Neural progenitor cell (in vitro differentiated cells): ENCODE data around the gene FAM107A. TPM values are rescaled to one million over a fixed set of nuclear protein-coding genes. Genes with fewer than 3 reads are reported as not detected.

ENCODE experiments used
- DNase-seq: peaks from one replicate; pipeline ENCODE4 v3.0.0-alpha.2; 2016; ENCODE audit warnings: low spot score
- H2AFZ ChIP-seq: fragments of 200-600 bp; sonication (generic); replicated peaks from 2 replicates; pipeline ENCODE4 v1.6.1; 2016; ENCODE audit warnings: antibody characterized with exemption
- H3F3A ChIP-seq: fragments of 200-600 bp; sonication (generic); 2 replicates; pipeline ENCODE4 v1.6.1; 2016; ENCODE audit warnings: antibody characterized with exemption, low read depth
- H3K27ac ChIP-seq: fragments of 200-600 bp; sonication (generic); 2 replicates; pipeline ENCODE4 v1.5.1; 2016; ENCODE audit warnings: mild to moderate bottlenecking
- H3K27me3 ChIP-seq: fragments of 200-600 bp; sonication (generic); 2 replicates; pipeline ENCODE4 v1.6.1; 2016; ENCODE audit warnings: mild to moderate bottlenecking, moderate library complexity
- H3K36me3 ChIP-seq: fragments of 200-600 bp; sonication (generic); 2 replicates; pipeline ENCODE4 v1.5.1; 2016
- H3K4me1 ChIP-seq: fragments of 200-600 bp; sonication (generic); 2 replicates; pipeline ENCODE4 v1.6.1; 2016; ENCODE audit warnings: mixed run types
- H3K4me2 ChIP-seq: fragments of 200-600 bp; sonication (generic); 2 replicates; pipeline ENCODE4 v1.6.1; 2016
- H3K4me3 ChIP-seq: fragments of 200-600 bp; sonication (generic); 2 replicates; pipeline ENCODE4 v1.5.1; 2016
- H3K79me2 ChIP-seq: fragments of 200-600 bp; sonication (generic); 2 replicates; pipeline ENCODE4 v1.6.1; 2016; ENCODE audit warnings: low read depth
- H3K9ac ChIP-seq: fragments of 200-600 bp; sonication (generic); 2 replicates; pipeline ENCODE4 v1.6.1; 2016
- H3K9me3 ChIP-seq: fragments of 200-600 bp; sonication (generic); 2 replicates; pipeline ENCODE4 v1.5.1; 2016; ENCODE audit warnings: low read depth
- H4K20me1 ChIP-seq: fragments of 200-600 bp; sonication (generic); 2 replicates; pipeline ENCODE4 v1.6.1; 2016; ENCODE audit warnings: low read depth
- H3K27ac Mint-ChIP-seq: 3 replicates; pipeline ENCODE4 v1.8.0; 2021; ENCODE audit warnings: mixed read lengths
- H3K27me3 Mint-ChIP-seq: 2 replicates; pipeline ENCODE4 v1.8.0; 2022; ENCODE audit warnings: low read depth, mild to moderate bottlenecking, inconsistent platforms, moderate library complexity, mixed read lengths; ENCODE audit not compliant: insufficient read depth
- H3K36me3 Mint-ChIP-seq: 3 replicates; pipeline ENCODE4 v1.8.0; 2021; ENCODE audit warnings: mixed read lengths
- H3K4me1 Mint-ChIP-seq: 3 replicates; pipeline ENCODE4 v1.8.0; 2021; ENCODE audit warnings: mixed read lengths
- H3K4me3 Mint-ChIP-seq: 3 replicates; pipeline ENCODE4 v1.8.0; 2021; ENCODE audit warnings: mild to moderate bottlenecking, moderate library complexity, mixed read lengths
- H3K9me3 Mint-ChIP-seq: 3 replicates; pipeline ENCODE4 v1.8.0; 2020; ENCODE audit warnings: mixed read lengths
- CTCF ChIP-seq: fragments of 200-600 bp; sonication (generic); IDR thresholded peaks from 2 replicates; pipeline ENCODE4 v1.5.1; 2017; ENCODE audit warnings: antibody characterized with exemption, mild to moderate bottlenecking
- EZH2 ChIP-seq: fragments of 200-600 bp; sonication (generic); IDR thresholded peaks from 2 replicates; pipeline ENCODE4 v1.6.1; 2017; ENCODE audit warnings: antibody characterized with exemption, mild to moderate bottlenecking, moderate library complexity
- EZH2phosphoT487 ChIP-seq: fragments of 200-600 bp; sonication (generic); IDR thresholded peaks from 2 replicates; pipeline ENCODE4 v1.6.1; 2017; ENCODE audit warnings: antibody characterized with exemption
- total RNA-seq: library from RNA; depleted of rRNA; stranded (reverse); fragments of >200 nt; gene quantifications from 2 replicates; pipeline ENCODE4 v1.2.3, GENCODE V29; 2015; ENCODE audit warnings: low replicate concordance

FAM107A gene
- total RNA-seq, 1 donor from 2014 or later = 0.11 TPM

- H3K9ac ChIP-seq = no peak overlapping the region
- no peaks in the 10 kb centered on the region for H4K20me1 ChIP-seq
- peaks cover 5% of the 10 kb centered on the region for H3K27me3 Mint-ChIP-seq
- H3F3A ChIP-seq = no peaks in the 10 kb centered on the region
- TF ChIP-seq CTCF (no peak), EZH2phosphoT487 (no peak), EZH2 (no peak)
- no peaks in the 10 kb centered on the region for H3K9me3 ChIP-seq
- H3K4me3 ChIP-seq = no peak overlapping the region
- H3K79me2 ChIP-seq = no peaks in the 10 kb centered on the region
- no peak overlapping the region for H3K27ac Mint-ChIP-seq
- no peaks in the 10 kb centered on the region for H3K36me3 ChIP-seq
- H3K4me1 ChIP-seq = peaks cover 7% of the 10 kb centered on the region
- no peaks in the 10 kb centered on the region for H3K27me3 ChIP-seq
- H3K4me3 Mint-ChIP-seq = no peak overlapping the region
- no peak for DNase-seq
- no peak overlapping the region for H2AFZ ChIP-seq
- H3K4me1 Mint-ChIP-seq = peaks cover 7% of the 10 kb centered on the region
- no peak overlapping the region for H3K4me2 ChIP-seq
- no peak overlapping the region for H3K27ac ChIP-seq
- H3K36me3 Mint-ChIP-seq = no peaks in the 10 kb centered on the region
- H3K9me3 Mint-ChIP-seq = no peaks in the 10 kb centered on the region
Measured at GRCh38 chr3:58596834-58597518, 19.8 kb upstream of the FAM107A start.

GRCh38 chr3:58594117-58594516 is 16.9 kb upstream of the FAM107A start:
- Histone ChIP-seq H3K4me1 (no peaks in the 10 kb centered on the region), H3K79me2 (no peaks in the 10 kb centered on the region), H3F3A (no peaks in the 10 kb centered on the region), H3K9me3 (no peaks in the 10 kb centered on the region), H2AFZ (no peak overlapping the region), H3K4me2 (no peak overlapping the region), H3K27ac (no peak overlapping the region), H3K36me3 (no peaks in the 10 kb centered on the region), H4K20me1 (no peaks in the 10 kb centered on the region), H3K9ac (no peak overlapping the region), H3K27me3 (peaks cover under 1% of the 10 kb centered on the region), H3K4me3 (no peak overlapping the region)
- Mint-ChIP-seq H3K27me3 (peaks cover 5% of the 10 kb centered on the region), H3K9me3 (no peaks in the 10 kb centered on the region), H3K36me3 (no peaks in the 10 kb centered on the region), H3K27ac (no peak overlapping the region), H3K4me3 (no peak overlapping the region), H3K4me1 (peaks cover 15% of the 10 kb centered on the region)
- TF ChIP-seq CTCF = no peak
- TF ChIP-seq EZH2 = no peak
- TF ChIP-seq EZH2phosphoT487 = no peak
- no peak for DNase-seq

- Histone ChIP-seq H3K4me2 (no peak overlapping the region), H3K9ac (no peak overlapping the region), H3K36me3 (no peaks in the 10 kb centered on the region), H3K27me3 (peaks cover 19% of the 10 kb centered on the region), H3K4me1 (peaks cover 4% of the 10 kb centered on the region), H3F3A (peaks cover 9% of the 10 kb centered on the region), H3K9me3 (no peaks in the 10 kb centered on the region), H2AFZ (no peak overlapping the region), H4K20me1 (no peaks in the 10 kb centered on the region), H3K27ac (no peak overlapping the region), H3K79me2 (no peaks in the 10 kb centered on the region), H3K4me3 (no peak overlapping the region)
- Mint-ChIP-seq H3K27me3 (peaks cover 11% of the 10 kb centered on the region), H3K4me3 (no peak overlapping the region), H3K9me3 (peaks cover 3% of the 10 kb centered on the region), H3K27ac (no peak overlapping the region), H3K36me3 (no peaks in the 10 kb centered on the region), H3K4me1 (peaks cover 23% of the 10 kb centered on the region)
- no peak for DNase-seq
- no peak for TF ChIP-seq EZH2phosphoT487
- TF ChIP-seq EZH2 = no peak
- no peak for TF ChIP-seq CTCF
Measured at GRCh38 chr3:58591517-58592510, 14.6 kb upstream of the FAM107A start.
